NOMO-1 (cell line): Measurements from ENCODE around the gene DNAH9.
A peak's percentile ranks its signal among the peaks of the same experiment; 100 is the strongest.
"Not testable (repeated sequence)": the region's sequence is repeated elsewhere in the genome, so short reads cannot be mapped to it uniquely, and the experiment has no call there.

Experiments
- DNase-seq, 2 experiments: peaks; one replicate each; lab custom pipeline; 2025; ENCODE audit not compliant: unreplicated experiment in 2 of 2; lab: John Stamatoyannopoulos, UW

DNAH9 gene

GRCh38 chr17:11950771-11951519 lies 352.7 kb downstream of the DNAH9 start:
- no peak for DNase-seq

- DNase-seq = no peak
Measured at GRCh38 chr17:11952610-11953009, 354.3 kb downstream of the DNAH9 start.

- DNase-seq = no peak
Measured at GRCh38 chr17:11953924-11954323, 355.7 kb downstream of the DNAH9 start.

GRCh38 chr17:11954936-11955335 lies 356.7 kb downstream of the DNAH9 start:
- no peak for DNase-seq

GRCh38 chr17:11969565-11969964 lies 371.3 kb downstream of the DNAH9 start:
- no peak for DNase-seq

GRCh38 chr17:11972741-11973140 lies 374.5 kb downstream of the DNAH9 start:
- DNase-seq = not testable (repeated sequence)

- DNase-seq = no peak
Measured at GRCh38 chr17:11979795-11980194, 381.5 kb downstream of the DNAH9 start.

- no peak for DNase-seq
Measured at GRCh38 chr17:11980813-11981212, 382.5 kb downstream of the DNAH9 start.

GRCh38 chr17:11981862-11982261 lies 383.6 kb downstream of the DNAH9 start:
- DNase-seq = no peak

GRCh38 chr17:11986179-11986941 lies 388.1 kb downstream of the DNAH9 start:
- DNase-seq = no peak

GRCh38 chr17:11986942-11987329 lies 388.7 kb downstream of the DNAH9 start:
- DNase-seq = peak in 1 of 2 experiments; percentile 14

GRCh38 chr17:11990363-11990983 lies 392.2 kb downstream of the DNAH9 start:
- DNase-seq = no peak

GRCh38 chr17:11991461-11991860 lies 393.2 kb downstream of the DNAH9 start:
- no peak for DNase-seq

GRCh38 chr17:11996722-11997146 lies 398.5 kb downstream of the DNAH9 start:
- DNase-seq = peak; percentile 41 to 72

- peak; percentile 87 to 95 for DNase-seq
Measured at GRCh38 chr17:11997147-11997971, 399.1 kb downstream of the DNAH9 start, which contains the start of gene ZNF18. Gene ZNF18 (minus strand): TSS chr17:11997475. CDS start chr17:11992829, 4,646 bp downstream.

GRCh38 chr17:11997972-11998233 lies 399.6 kb downstream of the DNAH9 start:
- DNase-seq = no peak

GRCh38 chr17:11999696-12000095 lies 401.4 kb downstream of the DNAH9 start:
- DNase-seq = peak; percentile 38 to 39

GRCh38 chr17:12007466-12007865 lies 409.2 kb downstream of the DNAH9 start:
- DNase-seq = no peak
